MM.1S (cell line): ENCODE data around the gene LRP5.

Experiments
- DNase-seq: peaks from one replicate; pipeline ENCODE4 v3.0.0-alpha.2; 2015
- H2AFZ ChIP-seq: fragments of 300-600 bp; sonication (generic); 2 replicates; pipeline ENCODE4 v1.6.0; 2016; ENCODE audit warnings: antibody characterized with exemption, low read length
- H3F3A ChIP-seq: fragments of 300-600 bp; sonication (generic); 2 replicates; pipeline ENCODE4 v1.6.1; 2016; ENCODE audit warnings: mild to moderate bottlenecking, antibody characterized with exemption, low read length, moderate library complexity, mixed read lengths; ENCODE audit not compliant: insufficient read depth
- H3K27ac ChIP-seq: fragments of 300-600 bp; sonication (generic); 2 replicates; pipeline ENCODE4 v1.5.1; 2016; ENCODE audit warnings: mild to moderate bottlenecking, low read length
- H3K27me3 ChIP-seq: fragments of 300-600 bp; sonication (generic); replicated peaks from 2 replicates; pipeline ENCODE4 v1.6.0; 2016; ENCODE audit warnings: low read length; ENCODE audit not compliant: insufficient read depth
- H3K36me3 ChIP-seq: fragments of 300-600 bp; sonication (generic); replicated peaks from 2 replicates; pipeline ENCODE4 v1.6.1; 2016; ENCODE audit warnings: mild to moderate bottlenecking, low read length, mixed read lengths; ENCODE audit not compliant: insufficient read depth
- H3K4me1 ChIP-seq: fragments of 300-600 bp; sonication (generic); 2 replicates; pipeline ENCODE4 v1.6.1; 2016; ENCODE audit warnings: low read length, mixed read lengths
- H3K4me2 ChIP-seq: fragments of 300-600 bp; sonication (generic); 2 replicates; pipeline ENCODE4 v1.6.0; 2016; ENCODE audit warnings: low read depth, low read length
- H3K4me3 ChIP-seq: fragments of 300-600 bp; sonication (generic); 2 replicates; pipeline ENCODE4 v1.5.1; 2016; ENCODE audit warnings: low read length, mixed read lengths
- H3K79me2 ChIP-seq: fragments of 300-600 bp; sonication (generic); 2 replicates; pipeline ENCODE4 v1.6.1; 2016; ENCODE audit warnings: mixed run types, low read length, mixed read lengths
- H3K9ac ChIP-seq: fragments of 300-600 bp; sonication (generic); 2 replicates; pipeline ENCODE4 v1.6.1; 2016; ENCODE audit warnings: low read length, mixed read lengths
- H3K9me2 ChIP-seq: fragments of 300-600 bp; sonication (generic); replicated peaks from 2 replicates; pipeline ENCODE4 v1.6.1; 2016; ENCODE audit warnings: mild to moderate bottlenecking, low read length, mixed read lengths; ENCODE audit not compliant: insufficient read depth
- H3K9me3 ChIP-seq: fragments of 300-600 bp; sonication (generic); replicated peaks from 2 replicates; pipeline ENCODE4 v1.6.1; 2016; ENCODE audit warnings: mild to moderate bottlenecking, low read length, mixed read lengths; ENCODE audit not compliant: insufficient read depth
- H4K20me1 ChIP-seq: fragments of 300-600 bp; sonication (generic); 2 replicates; pipeline ENCODE4 v1.6.1; 2016; ENCODE audit warnings: mild to moderate bottlenecking, low read length, moderate library complexity, mixed read lengths; ENCODE audit not compliant: insufficient read depth
- EZH2 ChIP-seq: fragments of 300-600 bp; sonication (generic); optimal IDR thresholded peaks from 2 replicates; pipeline ENCODE3; 2017; ENCODE audit warnings: low read depth, mild to moderate bottlenecking, antibody characterized with exemption, low read length, mixed read lengths
- EZH2phosphoT487 ChIP-seq: fragments of 300-600 bp; sonication (generic); IDR thresholded peaks from 2 replicates; pipeline ENCODE4 v1.6.1; 2018; ENCODE audit warnings: antibody characterized with exemption, low read length
- TF ChIP-seq, protein P1 (sequence below): fragments of 300-600 bp; sonication (generic); IDR thresholded peaks from 2 replicates; pipeline ENCODE4 v1.5.1; 2016; ENCODE audit warnings: antibody characterized with exemption, low read length, mixed read lengths

The LRP5 gene

GRCh38 chr11:68386331-68386978, 74.1 kb downstream of the LRP5 start:
- Histone ChIP-seq H3K9me3 (no peaks in the 10 kb centered on the region), H3F3A (no peaks in the 10 kb centered on the region), H3K4me1 (no peaks in the 10 kb centered on the region), H3K4me3 (no peak overlapping the region), H3K27me3 (no peaks in the 10 kb centered on the region), H3K36me3 (no peaks in the 10 kb centered on the region), H4K20me1 (no peaks in the 10 kb centered on the region), H2AFZ (no peak overlapping the region), H3K27ac (no peak overlapping the region), H3K9ac (no peak overlapping the region), H3K4me2 (no peak overlapping the region), H3K79me2 (no peaks in the 10 kb centered on the region), H3K9me2 (no peaks in the 10 kb centered on the region)
- DNase-seq, result no peak
- no peak for TF ChIP-seq EZH2phosphoT487
- no peak for TF ChIP-seq EZH2
- TF ChIP-seq, protein P1, sequence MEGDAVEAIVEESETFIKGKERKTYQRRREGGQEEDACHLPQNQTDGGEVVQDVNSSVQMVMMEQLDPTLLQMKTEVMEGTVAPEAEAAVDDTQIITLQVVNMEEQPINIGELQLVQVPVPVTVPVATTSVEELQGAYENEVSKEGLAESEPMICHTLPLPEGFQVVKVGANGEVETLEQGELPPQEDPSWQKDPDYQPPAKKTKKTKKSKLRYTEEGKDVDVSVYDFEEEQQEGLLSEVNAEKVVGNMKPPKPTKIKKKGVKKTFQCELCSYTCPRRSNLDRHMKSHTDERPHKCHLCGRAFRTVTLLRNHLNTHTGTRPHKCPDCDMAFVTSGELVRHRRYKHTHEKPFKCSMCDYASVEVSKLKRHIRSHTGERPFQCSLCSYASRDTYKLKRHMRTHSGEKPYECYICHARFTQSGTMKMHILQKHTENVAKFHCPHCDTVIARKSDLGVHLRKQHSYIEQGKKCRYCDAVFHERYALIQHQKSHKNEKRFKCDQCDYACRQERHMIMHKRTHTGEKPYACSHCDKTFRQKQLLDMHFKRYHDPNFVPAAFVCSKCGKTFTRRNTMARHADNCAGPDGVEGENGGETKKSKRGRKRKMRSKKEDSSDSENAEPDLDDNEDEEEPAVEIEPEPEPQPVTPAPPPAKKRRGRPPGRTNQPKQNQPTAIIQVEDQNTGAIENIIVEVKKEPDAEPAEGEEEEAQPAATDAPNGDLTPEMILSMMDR, result no peak

- H3F3A ChIP-seq, result no peaks in the 10 kb centered on the region
- no peaks in the 10 kb centered on the region for H3K36me3 ChIP-seq
- H3K9me3 ChIP-seq, result no peaks in the 10 kb centered on the region
- H3K79me2 ChIP-seq, result no peaks in the 10 kb centered on the region
- H3K27ac ChIP-seq, result no peak overlapping the region
- H3K9me2 ChIP-seq, result no peaks in the 10 kb centered on the region
- no peak for DNase-seq
- TF ChIP-seq EZH2phosphoT487 (no peak), EZH2 (no peak)
- TF ChIP-seq, protein P1, result no peak
- no peaks in the 10 kb centered on the region for H3K4me1 ChIP-seq
- no peak overlapping the region for H3K4me3 ChIP-seq
- H4K20me1 ChIP-seq, result no peaks in the 10 kb centered on the region
- no peaks in the 10 kb centered on the region for H3K27me3 ChIP-seq
- H3K4me2 ChIP-seq, result no peak overlapping the region
- H2AFZ ChIP-seq, result no peak overlapping the region
- no peak overlapping the region for H3K9ac ChIP-seq
Observed at GRCh38 chr11:68387840-68388239, 75.4 kb downstream of the LRP5 start.

DNA sequence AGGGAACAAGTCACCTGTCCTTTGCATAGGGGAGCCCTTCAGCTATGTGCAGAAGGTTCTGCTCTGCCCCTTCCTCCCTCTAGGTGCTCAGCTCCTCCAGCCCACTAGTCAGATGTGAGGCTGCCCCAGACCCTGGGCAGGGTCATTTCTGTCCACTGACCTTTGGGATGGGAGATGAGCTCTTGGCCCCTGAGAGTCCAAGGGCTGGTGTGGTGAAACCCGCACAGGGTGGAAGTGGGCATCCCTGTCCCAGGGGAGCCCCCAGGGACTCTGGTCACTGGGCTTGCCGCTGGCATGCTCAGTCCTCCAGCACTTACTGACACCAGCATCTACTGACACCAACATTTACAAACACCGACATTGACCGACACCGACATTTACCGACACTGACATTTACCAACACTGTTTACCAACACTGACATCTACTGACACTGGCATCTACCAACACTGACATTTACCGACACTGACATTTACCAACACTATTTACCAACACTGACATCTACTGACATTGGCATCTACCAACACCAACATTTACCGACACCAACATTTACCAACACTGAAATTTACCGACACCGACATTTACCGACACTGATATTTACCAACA, 76.3 kb downstream of the LRP5 start:
- Histone ChIP-seq H3K9ac (no peak overlapping the region), H3K9me3 (no peaks in the 10 kb centered on the region), H3K27me3 (no peaks in the 10 kb centered on the region), H3K4me1 (no peaks in the 10 kb centered on the region), H3K9me2 (no peaks in the 10 kb centered on the region), H3K79me2 (no peaks in the 10 kb centered on the region), H3F3A (no peaks in the 10 kb centered on the region), H2AFZ (no peak overlapping the region), H3K36me3 (no peaks in the 10 kb centered on the region), H4K20me1 (no peaks in the 10 kb centered on the region), H3K4me3 (no peak overlapping the region), H3K27ac (no peak overlapping the region), H3K4me2 (no peak overlapping the region)
- TF ChIP-seq EZH2 (no peak), EZH2phosphoT487 (no peak)
- TF ChIP-seq, protein P1, result no peak
- no peak for DNase-seq
